HepG2 (cell line): ENCODE results near the gene ZNF800. TPM values are rescaled to one million over a fixed set of nuclear protein-coding genes. Genes with fewer than 3 reads are reported as not detected.

ENCODE experiments used
- ASH2L ChIP-seq: fragments of 300-600, 200-600 bp; sonication (generic); IDR thresholded peaks from 2 replicates; pipeline ENCODE4 v1.7.0; 2017; ENCODE audit warnings: low read depth, mild to moderate bottlenecking, moderate library complexity, mixed read lengths, low read length; ENCODE audit not compliant: insufficient read length
- CBFB ChIP-seq: sonication (generic); formaldehyde crosslinking; IDR thresholded peaks from 2 replicates; pipeline ENCODE4 v1.4.0; 2020; ENCODE audit warnings: missing genetic modification reagents
- E2F5 ChIP-seq: sonication (generic); formaldehyde crosslinking; conservative IDR thresholded peaks from 2 replicates; pipeline ENCODE4 v1.4.0; 2020; ENCODE audit warnings: missing genetic modification reagents
- ELF3 ChIP-seq: IDR thresholded peaks from 2 replicates; pipeline ENCODE4 v1.6.1; 2016; ENCODE audit warnings: missing genetic modification reagents, missing compliant biosample characterization
- HES4 ChIP-seq: sonication (generic); formaldehyde crosslinking; IDR thresholded peaks from 2 replicates; pipeline ENCODE4 v1.9.0; 2021; ENCODE audit warnings: mild to moderate bottlenecking, missing genetic modification reagents, borderline replicate concordance
- HNF4A ChIP-seq: sonication (generic); formaldehyde crosslinking; IDR thresholded peaks from 2 replicates; pipeline ENCODE4 v1.4.0; 2020; ENCODE audit warnings: missing genetic modification reagents
- IKZF4 ChIP-seq: sonication (generic); formaldehyde crosslinking; IDR thresholded peaks from 2 replicates; pipeline ENCODE4 v1.5.1; 2020; ENCODE audit warnings: borderline replicate concordance, mild to moderate bottlenecking, low read depth, missing genetic modification reagents; ENCODE audit errors: not compliant biosample characterization
- LCORL ChIP-seq, 2 experiments: fragments of 450-650 bp in 1 of 2; sonication (generic) in 1 of 2; formaldehyde crosslinking in 1 of 2; IDR thresholded peaks; 2 replicates each; pipeline versions ENCODE4 v1.5.0 to v1.6.1; 2017 to 2020; ENCODE audit warnings: antibody characterized with exemption in 1 of 2, missing genetic modification reagents in 1 of 2
- MAX ChIP-seq: IDR thresholded peaks from 2 replicates; pipeline ENCODE4 v1.6.1; 2012; ENCODE audit warnings: inconsistent platforms
- MYC ChIP-seq: sonication (generic); formaldehyde crosslinking; IDR thresholded peaks from 2 replicates; pipeline ENCODE4 v1.9.0; 2021; ENCODE audit warnings: missing genetic modification reagents, borderline replicate concordance
- NR2F1 ChIP-seq, 2 experiments: fragments of 450-650 bp in 1 of 2; formaldehyde crosslinking in 1 of 2; IDR thresholded peaks; 2 replicates each; pipeline versions ENCODE4 v1.5.0 to v1.6.1; 2016 to 2020; ENCODE audit warnings: mild to moderate bottlenecking in 1 of 2, missing compliant biosample characterization in 1 of 2, missing genetic modification reagents in 1 of 2, moderate library complexity in 1 of 2
- TAF1 ChIP-seq: sonication (generic); formaldehyde crosslinking; IDR thresholded peaks from 2 replicates; pipeline ENCODE4 v1.4.0; 2020; ENCODE audit warnings: missing genetic modification reagents
- TCF7L2 ChIP-seq: IDR thresholded peaks from 2 replicates; pipeline ENCODE4 v1.6.1; 2011; ENCODE audit warnings: mild to moderate bottlenecking, low read depth, low read length, moderate library complexity
- ZNF225 ChIP-seq: sonication (generic); formaldehyde crosslinking; IDR thresholded peaks from 2 replicates; pipeline ENCODE4 v1.4.0; 2020; ENCODE audit warnings: mild to moderate bottlenecking, missing genetic modification reagents
- ZNF260 ChIP-seq: sonication (generic); formaldehyde crosslinking; IDR thresholded peaks from 2 replicates; pipeline ENCODE4 v1.4.0; 2020; ENCODE audit warnings: missing genetic modification reagents, low read depth, mild to moderate bottlenecking, borderline replicate concordance
- ZNF574 ChIP-seq: sonication (generic); formaldehyde crosslinking; IDR thresholded peaks from 2 replicates; pipeline ENCODE4 v1.4.0; 2020; ENCODE audit warnings: missing genetic modification reagents
- ZSCAN9 ChIP-seq: IDR thresholded peaks from 2 replicates; pipeline ENCODE4 v1.6.1; 2016; ENCODE audit warnings: borderline replicate concordance
- polyA plus RNA-seq, 8 experiments: library from polyadenylated mRNA; depleted of rRNA in 3 of 8; stranded (reverse) in 7 of 8; unstranded in 1 of 8; fragments of >200 nt; fragmentation: Illumina TruSeq in 4 of 8; extraction: Trizol in 4 of 8; gene quantifications; 2 replicates each; pipeline versions ENCODE4 v1.2.1 to v1.2.3, GENCODE V29; 2011 to 2016; ENCODE audit warnings: low read depth in 4 of 8, missing spikeins in 1 of 8, mixed read lengths in 1 of 8; ENCODE audit not compliant: insufficient read depth in 1 of 8
- total RNA-seq, 5 experiments: library from RNA; depleted of rRNA; stranded (reverse); fragments of >200 nt; fragmentation: Illumina TruSeq; extraction: Trizol; gene quantifications; 2 replicates each; pipeline ENCODE4 v1.2.3, GENCODE V29; 2016; ENCODE audit warnings: low read depth in 1 of 5
- TF ChIP-seq, protein P1 (sequence below): sonication (generic); formaldehyde crosslinking; IDR thresholded peaks from 2 replicates; pipeline ENCODE4 v1.4.0; 2020; ENCODE audit warnings: low read depth, mild to moderate bottlenecking, missing genetic modification reagents
- TF ChIP-seq, protein P2 (sequence below): sonication (generic); formaldehyde crosslinking; IDR thresholded peaks from 2 replicates; pipeline ENCODE4 v1.8.0; 2022; ENCODE audit warnings: low read depth, missing genetic modification reagents
- TF ChIP-seq, protein P3 (sequence below): sonication (generic); formaldehyde crosslinking; IDR thresholded peaks from 2 replicates; pipeline ENCODE4 v1.5.0; 2020; ENCODE audit warnings: missing genetic modification reagents

ZNF800 gene
- total and polyA plus RNA-seq, 2 of the 13 experiments (the other 11 are each of a cell fraction or from before 2014, with no cell fraction given), result 7.1 to 12.7 TPM

- TF ChIP-seq HES4 (CRISPR knock-in tag), result peak; percentile 35; the same call in 1 of the 2 replicates
- no peak for TF ChIP-seq ZNF260 (CRISPR knock-in tag)
- TF ChIP-seq, protein P1, sequence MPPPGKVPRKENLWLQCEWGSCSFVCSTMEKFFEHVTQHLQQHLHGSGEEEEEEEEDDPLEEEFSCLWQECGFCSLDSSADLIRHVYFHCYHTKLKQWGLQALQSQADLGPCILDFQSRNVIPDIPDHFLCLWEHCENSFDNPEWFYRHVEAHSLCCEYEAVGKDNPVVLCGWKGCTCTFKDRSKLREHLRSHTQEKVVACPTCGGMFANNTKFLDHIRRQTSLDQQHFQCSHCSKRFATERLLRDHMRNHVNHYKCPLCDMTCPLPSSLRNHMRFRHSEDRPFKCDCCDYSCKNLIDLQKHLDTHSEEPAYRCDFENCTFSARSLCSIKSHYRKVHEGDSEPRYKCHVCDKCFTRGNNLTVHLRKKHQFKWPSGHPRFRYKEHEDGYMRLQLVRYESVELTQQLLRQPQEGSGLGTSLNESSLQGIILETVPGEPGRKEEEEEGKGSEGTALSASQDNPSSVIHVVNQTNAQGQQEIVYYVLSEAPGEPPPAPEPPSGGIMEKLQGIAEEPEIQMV, result 0 out of 2 replicates have a peak, but pooled peaks have one; percentile 66
- no peak for TF ChIP-seq LCORL (IDR thresholded peaks at IDR 0.05)
- TF ChIP-seq LCORL (CRISPR knock-in tag; IDR thresholded peaks at IDR 0.05), result no peak
- TF ChIP-seq, protein P2, sequence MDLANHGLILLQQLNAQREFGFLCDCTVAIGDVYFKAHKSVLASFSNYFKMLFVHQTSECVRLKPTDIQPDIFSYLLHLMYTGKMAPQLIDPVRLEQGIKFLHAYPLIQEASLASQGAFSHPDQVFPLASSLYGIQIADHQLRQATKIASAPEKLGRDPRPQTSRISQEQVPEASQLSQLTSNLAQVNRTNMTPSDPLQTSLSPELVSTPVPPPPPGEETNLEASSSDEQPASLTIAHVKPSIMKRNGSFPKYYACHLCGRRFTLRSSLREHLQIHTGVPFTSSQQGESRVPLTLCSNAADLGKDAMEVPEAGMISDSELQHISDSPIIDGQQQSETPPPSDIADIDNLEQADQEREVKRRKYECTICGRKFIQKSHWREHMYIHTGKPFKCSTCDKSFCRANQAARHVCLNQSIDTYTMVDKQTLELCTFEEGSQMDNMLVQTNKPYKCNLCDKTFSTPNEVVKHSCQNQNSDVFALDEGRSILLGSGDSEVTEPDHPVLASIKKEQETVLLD (CRISPR knock-in tag), result no peak
- TF ChIP-seq NR2F1 (CRISPR knock-in tag; IDR thresholded peaks at IDR 0.05), result no peak
- TF ChIP-seq ELF3, result 0 out of 2 replicates have a peak, but pooled peaks have one; percentile 25
- TF ChIP-seq IKZF4 (CRISPR knock-in tag), result no peak
- TF ChIP-seq, protein P3, sequence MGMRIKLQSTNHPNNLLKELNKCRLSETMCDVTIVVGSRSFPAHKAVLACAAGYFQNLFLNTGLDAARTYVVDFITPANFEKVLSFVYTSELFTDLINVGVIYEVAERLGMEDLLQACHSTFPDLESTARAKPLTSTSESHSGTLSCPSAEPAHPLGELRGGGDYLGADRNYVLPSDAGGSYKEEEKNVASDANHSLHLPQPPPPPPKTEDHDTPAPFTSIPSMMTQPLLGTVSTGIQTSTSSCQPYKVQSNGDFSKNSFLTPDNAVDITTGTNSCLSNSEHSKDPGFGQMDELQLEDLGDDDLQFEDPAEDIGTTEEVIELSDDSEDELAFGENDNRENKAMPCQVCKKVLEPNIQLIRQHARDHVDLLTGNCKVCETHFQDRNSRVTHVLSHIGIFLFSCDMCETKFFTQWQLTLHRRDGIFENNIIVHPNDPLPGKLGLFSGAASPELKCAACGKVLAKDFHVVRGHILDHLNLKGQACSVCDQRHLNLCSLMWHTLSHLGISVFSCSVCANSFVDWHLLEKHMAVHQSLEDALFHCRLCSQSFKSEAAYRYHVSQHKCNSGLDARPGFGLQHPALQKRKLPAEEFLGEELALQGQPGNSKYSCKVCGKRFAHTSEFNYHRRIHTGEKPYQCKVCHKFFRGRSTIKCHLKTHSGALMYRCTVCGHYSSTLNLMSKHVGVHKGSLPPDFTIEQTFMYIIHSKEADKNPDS (CRISPR knock-in tag), result no peak
- peak; percentile 67; the same call in 1 of the 2 replicates for TF ChIP-seq MAX
- no peak for TF ChIP-seq CBFB
- TF ChIP-seq TCF7L2, result no peak
- TF ChIP-seq E2F5 (CRISPR knock-in tag), result 0 out of 2 replicates have a peak, but pooled peaks have one; percentile 39
- no peak for TF ChIP-seq ZSCAN9
- TF ChIP-seq ASH2L, result peak; percentile 24
- peak; percentile 37 for TF ChIP-seq MYC
- peak; percentile 50 for TF ChIP-seq ZNF574 (CRISPR knock-in tag)
- TF ChIP-seq TAF1 (CRISPR knock-in tag), result no peak
- TF ChIP-seq HNF4A, result no peak
- TF ChIP-seq ZNF225 (CRISPR knock-in tag), result no peak
Measured at GRCh38 chr7:127347567-127348246, 44.8 kb downstream of the ZNF800 start (continued).
